Muscle of back (tissue), 11 donors: ENCODE data around the gene ERMARD. TPM values are rescaled to one million over a fixed set of nuclear protein-coding genes. Genes with fewer than 3 reads are reported as not detected.

Experiments
- DNase-seq, 3 donors: peaks; one replicate each; pipeline versions ENCODE4 v3.0.0 to v3.0.0-alpha.2; 2013
- polyA plus RNA-seq, 10 donors: library from polyadenylated mRNA; unstranded; fragments of 120-200 nt; gene quantifications; one replicate each; pipeline ENCODE4 v1.2.1, GENCODE V29; 2013; ENCODE audit not compliant: insufficient read length in 10 of 10

Gene ERMARD
- polyA plus RNA-seq, 10 donors, result 14.7 to 32.8 (median 20.0) TPM

GRCh38 chr6:169801396-169802160, 50.2 kb downstream of the ERMARD start:
- DNase-seq, result no peak

GRCh38 chr6:169802790-169803189, 51.4 kb downstream of the ERMARD start:
- DNase-seq, result no peak

GRCh38 chr6:169803271-169803811, 51.9 kb downstream of the ERMARD start:
- DNase-seq, result no peak

- no peak for DNase-seq
Measured at GRCh38 chr6:169803816-169804340, 52.5 kb downstream of the ERMARD start.

GRCh38 chr6:169804427-169804826, 53.0 kb downstream of the ERMARD start:
- no peak for DNase-seq

GRCh38 chr6:169805242-169805838, 53.9 kb downstream of the ERMARD start:
- no peak for DNase-seq

- no peak for DNase-seq
Measured at GRCh38 chr6:169806701-169807100, 55.3 kb downstream of the ERMARD start.

- DNase-seq, result no peak
Measured at GRCh38 chr6:169807229-169807628, 55.8 kb downstream of the ERMARD start.

GRCh38 chr6:169807699-169808607, 56.5 kb downstream of the ERMARD start:
- no peak for DNase-seq

- no peak for DNase-seq
Measured at GRCh38 chr6:169808608-169808967, 57.2 kb downstream of the ERMARD start.

- no peak for DNase-seq
Measured at GRCh38 chr6:169809386-169809785, 58.0 kb downstream of the ERMARD start.

GRCh38 chr6:169810066-169810989, 58.9 kb downstream of the ERMARD start:
- DNase-seq, result no peak

GRCh38 chr6:169811072-169811471, 59.6 kb downstream of the ERMARD start:
- no peak for DNase-seq

- DNase-seq, result no peak
Measured at GRCh38 chr6:169811521-169812256, 60.3 kb downstream of the ERMARD start.

- no peak for DNase-seq
Measured at GRCh38 chr6:169812257-169812644, 60.8 kb downstream of the ERMARD start.

GRCh38 chr6:169813969-169814368, 62.5 kb downstream of the ERMARD start:
- DNase-seq, result no peak

- DNase-seq, result no peak
Measured at GRCh38 chr6:169816054-169816453, 64.6 kb downstream of the ERMARD start.

- no peak for DNase-seq
Measured at GRCh38 chr6:169816975-169817374, 65.6 kb downstream of the ERMARD start.

- no peak for DNase-seq
Measured at GRCh38 chr6:169820358-169820757, 68.9 kb downstream of the ERMARD start.

GRCh38 chr6:169824021-169824420, 72.6 kb downstream of the ERMARD start:
- no peak for DNase-seq
